DOHH2 (cell line): ENCODE results near the gene ITPRIP.
A peak's percentile ranks its signal among the peaks of the same experiment; 100 is the strongest.

Source experiments
- H3F3A ChIP-seq: fragments of 200-600 bp; sonication (generic), shearing (Covaris generic); 2 replicates; pipeline ENCODE4 v1.6.0; 2016; ENCODE audit warnings: antibody characterized with exemption, mild to moderate bottlenecking; ENCODE audit not compliant: control insufficient read depth, insufficient read depth
- H3K27ac ChIP-seq: fragments of 200-600 bp; sonication (generic); 2 replicates; pipeline ENCODE4 v1.5.1; 2014; ENCODE audit warnings: low read depth, mild to moderate bottlenecking, low read length, moderate library complexity
- H3K27me3 ChIP-seq: fragments of 200-600 bp; sonication (generic); 2 replicates; pipeline ENCODE4 v1.6.1; 2014; ENCODE audit warnings: mild to moderate bottlenecking, low read length, mixed read lengths; ENCODE audit not compliant: control insufficient read depth
- H3K36me3 ChIP-seq: fragments of 200-600 bp; sonication (generic); 2 replicates; pipeline ENCODE4 v1.6.1; 2014; ENCODE audit warnings: mild to moderate bottlenecking, low read length, moderate library complexity, mixed read lengths; ENCODE audit not compliant: control insufficient read depth
- H3K4me1 ChIP-seq: fragments of 200-600 bp; sonication (generic); 2 replicates; pipeline ENCODE4 v1.6.1; 2014; ENCODE audit warnings: mild to moderate bottlenecking, low read length, mixed read lengths; ENCODE audit not compliant: control insufficient read depth
- H3K4me2 ChIP-seq: fragments of 200-600 bp; sonication (generic); 2 replicates; pipeline ENCODE4 v1.6.0; 2014; ENCODE audit warnings: mild to moderate bottlenecking, low read length, moderate library complexity
- H3K4me3 ChIP-seq: fragments of 200-600 bp; sonication (generic); 2 replicates; pipeline ENCODE4 v1.5.1; 2014; ENCODE audit warnings: mild to moderate bottlenecking, low read length, mixed read lengths
- H3K79me2 ChIP-seq: fragments of 200-600 bp; sonication (generic); 2 replicates; pipeline ENCODE4 v1.6.1; 2014; ENCODE audit warnings: mild to moderate bottlenecking, low read length, mixed read lengths; ENCODE audit not compliant: control insufficient read depth
- H3K9me2 ChIP-seq: fragments of 200-600 bp; sonication (generic); replicated peaks from 2 replicates; pipeline ENCODE4 v1.6.1; 2014; ENCODE audit warnings: mild to moderate bottlenecking, low read length, mixed read lengths; ENCODE audit not compliant: control insufficient read depth
- H3K9me3 ChIP-seq: fragments of 200-600 bp; sonication (generic); 2 replicates; pipeline ENCODE4 v1.6.1; 2014; ENCODE audit warnings: antibody characterized with exemption, low read length, mixed read lengths; ENCODE audit not compliant: control insufficient read depth, insufficient read depth
- H4K20me1 ChIP-seq: fragments of 200-600 bp; sonication (generic); 2 replicates; pipeline ENCODE4 v1.6.0; 2014; ENCODE audit warnings: low read depth, mild to moderate bottlenecking, antibody characterized with exemption, low read length, moderate library complexity; ENCODE audit not compliant: control insufficient read depth, insufficient read depth
- EZH2phosphoT487 ChIP-seq: fragments of 200-600 bp; sonication (generic); IDR thresholded peaks from 2 replicates; pipeline ENCODE4 v1.6.1; 2017; ENCODE audit warnings: borderline replicate concordance, mild to moderate bottlenecking, antibody characterized with exemption, low read length, moderate library complexity, mixed read lengths
- TF ChIP-seq, protein P1 (sequence below): fragments of 200-600 bp; sonication (generic); IDR thresholded peaks from one replicate; pipeline ENCODE4 v1.5.1; 2014; ENCODE audit warnings: antibody characterized with exemption, mild to moderate bottlenecking, low read depth, low read length; ENCODE audit not compliant: poor library complexity, severe bottlenecking

Gene ITPRIP

DNA sequence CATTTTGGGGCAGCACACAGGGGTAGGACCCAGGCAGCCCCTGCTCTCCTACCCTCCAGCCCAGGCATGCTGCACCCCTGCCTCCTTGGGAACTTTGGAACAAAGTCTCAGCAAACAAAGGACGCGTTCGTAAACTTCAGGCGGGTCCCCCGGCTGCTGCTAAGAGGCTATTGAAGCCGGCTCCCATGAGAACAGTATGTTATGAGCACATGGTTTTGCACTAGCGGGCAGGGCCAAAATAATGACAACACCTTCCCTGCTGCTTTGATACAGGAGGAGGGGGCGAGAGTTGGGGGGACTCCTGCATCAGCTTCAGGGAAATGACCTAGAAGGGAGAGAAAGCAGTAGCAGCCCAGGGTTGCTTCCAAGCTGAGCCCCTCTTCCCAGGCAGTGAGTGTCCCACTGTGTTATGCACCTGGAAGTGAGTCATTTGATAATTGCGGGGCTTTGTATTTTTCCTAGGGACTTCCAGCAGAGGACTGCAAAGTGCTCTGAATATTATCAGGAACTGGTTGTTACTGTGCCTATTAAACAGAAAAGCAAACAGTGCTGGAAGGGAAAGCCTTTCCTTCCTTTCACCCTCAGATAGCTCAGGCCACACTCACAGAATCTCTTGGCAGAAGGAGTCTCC, 6.9 kb downstream of the ITPRIP start:
- H3K4me3 ChIP-seq = no peak overlapping the region
- no peak overlapping the region for H3K27ac ChIP-seq
- peaks cover 3% of the 10 kb centered on the region; the same call in 1 of the 2 replicates for H3F3A ChIP-seq
- H3K4me2 ChIP-seq = no peak overlapping the region
- H3K9me3 ChIP-seq = no peaks in the 10 kb centered on the region
- peaks cover 100% of the 10 kb centered on the region for H3K79me2 ChIP-seq
- no peaks in the 10 kb centered on the region for H3K9me2 ChIP-seq
- peaks cover 14% of the 10 kb centered on the region for H3K36me3 ChIP-seq
- peaks cover 55% of the 10 kb centered on the region for H3K4me1 ChIP-seq
- H4K20me1 ChIP-seq = peaks cover 46% of the 10 kb centered on the region
- no peaks in the 10 kb centered on the region for H3K27me3 ChIP-seq
- TF ChIP-seq EZH2phosphoT487 = no peak
- TF ChIP-seq, protein P1, sequence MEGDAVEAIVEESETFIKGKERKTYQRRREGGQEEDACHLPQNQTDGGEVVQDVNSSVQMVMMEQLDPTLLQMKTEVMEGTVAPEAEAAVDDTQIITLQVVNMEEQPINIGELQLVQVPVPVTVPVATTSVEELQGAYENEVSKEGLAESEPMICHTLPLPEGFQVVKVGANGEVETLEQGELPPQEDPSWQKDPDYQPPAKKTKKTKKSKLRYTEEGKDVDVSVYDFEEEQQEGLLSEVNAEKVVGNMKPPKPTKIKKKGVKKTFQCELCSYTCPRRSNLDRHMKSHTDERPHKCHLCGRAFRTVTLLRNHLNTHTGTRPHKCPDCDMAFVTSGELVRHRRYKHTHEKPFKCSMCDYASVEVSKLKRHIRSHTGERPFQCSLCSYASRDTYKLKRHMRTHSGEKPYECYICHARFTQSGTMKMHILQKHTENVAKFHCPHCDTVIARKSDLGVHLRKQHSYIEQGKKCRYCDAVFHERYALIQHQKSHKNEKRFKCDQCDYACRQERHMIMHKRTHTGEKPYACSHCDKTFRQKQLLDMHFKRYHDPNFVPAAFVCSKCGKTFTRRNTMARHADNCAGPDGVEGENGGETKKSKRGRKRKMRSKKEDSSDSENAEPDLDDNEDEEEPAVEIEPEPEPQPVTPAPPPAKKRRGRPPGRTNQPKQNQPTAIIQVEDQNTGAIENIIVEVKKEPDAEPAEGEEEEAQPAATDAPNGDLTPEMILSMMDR = no peak

DNA sequence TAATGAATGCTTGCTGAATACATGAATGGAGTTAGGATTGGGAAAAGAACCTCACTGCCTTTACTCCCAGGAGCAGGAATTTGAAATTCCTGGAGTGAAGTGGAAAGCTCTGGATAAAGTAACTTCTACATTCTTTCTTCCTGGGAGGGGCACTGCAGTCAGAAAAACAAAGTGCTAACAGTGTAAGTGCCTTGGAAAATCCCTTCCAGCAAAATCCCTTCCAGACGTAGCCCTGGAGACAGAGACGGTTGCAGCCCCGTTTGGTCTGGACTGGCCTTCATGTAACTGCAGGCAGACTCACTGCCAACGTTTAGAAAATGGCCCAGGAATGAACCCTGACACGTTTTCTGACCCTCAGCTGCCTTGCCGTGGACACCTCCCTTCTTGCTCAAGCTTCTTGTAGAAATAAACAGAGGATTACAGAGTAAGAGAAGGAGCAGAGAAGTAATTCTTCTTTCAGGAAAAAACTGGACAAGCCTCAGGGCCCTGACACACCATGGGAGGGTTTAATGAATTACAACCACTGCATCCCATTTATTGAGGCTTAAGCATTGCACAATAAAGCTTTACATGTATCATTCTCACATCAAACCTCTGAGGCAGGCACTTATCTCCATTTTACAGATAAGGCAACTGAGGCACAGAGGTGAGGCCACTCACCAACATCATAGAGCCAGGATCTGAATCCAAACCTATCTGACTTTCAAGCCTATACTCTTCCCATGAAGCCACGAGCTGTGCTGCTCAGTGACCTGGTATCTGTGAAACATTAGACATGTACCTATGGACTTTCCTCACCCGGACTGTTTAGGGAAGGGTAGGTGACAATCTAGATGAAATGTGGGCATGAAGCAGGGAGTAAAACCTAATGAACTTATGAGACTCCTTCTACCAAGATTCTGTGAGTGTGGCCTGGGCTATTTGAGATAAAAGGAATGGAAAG, 7.8 kb downstream of the ITPRIP start:
- no peak overlapping the region for H3K4me3 ChIP-seq

DNA sequence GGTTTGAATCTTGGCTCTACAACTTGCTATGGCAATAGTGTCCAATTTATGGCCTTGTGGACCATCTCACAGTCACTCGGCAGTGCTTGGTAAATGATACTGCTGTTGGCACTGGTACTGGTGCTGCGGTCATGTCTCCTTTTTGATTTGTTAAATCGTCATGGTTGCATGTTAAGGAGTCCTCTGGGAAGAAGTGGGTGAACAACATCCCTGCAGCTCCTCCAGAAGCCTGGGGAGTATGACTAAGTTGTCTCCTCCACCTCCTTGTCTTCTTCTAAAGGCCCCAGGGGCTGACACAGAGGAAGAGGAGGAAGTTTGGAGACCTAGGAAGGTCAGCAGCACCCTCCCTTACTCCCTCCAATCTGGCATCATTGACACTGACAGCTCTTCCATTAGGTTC, 8.5 kb downstream of the ITPRIP start:
- Histone ChIP-seq H3K4me2 (peak overlapping the region; percentile 56), H3K9me2 (no peaks in the 10 kb centered on the region), H4K20me1 (peaks cover 33% of the 10 kb centered on the region), H3K36me3 (peaks cover 10% of the 10 kb centered on the region), H3K79me2 (peaks cover 100% of the 10 kb centered on the region), H3K27ac (no peak overlapping the region), H3K27me3 (no peaks in the 10 kb centered on the region), H3K4me3 (no peak overlapping the region; the same call in 1 of the 2 replicates), H3F3A (peaks cover 3% of the 10 kb centered on the region; the same call in 1 of the 2 replicates), H3K9me3 (no peaks in the 10 kb centered on the region), H3K4me1 (peaks cover 44% of the 10 kb centered on the region)
- no peak for TF ChIP-seq EZH2phosphoT487
- TF ChIP-seq, protein P1 = no peak

More for the DNA sequence above, 7.8 kb downstream of the ITPRIP start:
- H3K79me2 ChIP-seq = peaks cover 100% of the 10 kb centered on the region
- H4K20me1 ChIP-seq = peaks cover 40% of the 10 kb centered on the region
- H3K4me2 ChIP-seq = peak overlapping the region; percentile 56; the same call in 1 of the 2 replicates
- no peaks in the 10 kb centered on the region for H3K27me3 ChIP-seq
- H3F3A ChIP-seq = peaks cover 3% of the 10 kb centered on the region; the same call in 1 of the 2 replicates
- no peaks in the 10 kb centered on the region for H3K9me2 ChIP-seq
- H3K4me1 ChIP-seq = peaks cover 46% of the 10 kb centered on the region
- TF ChIP-seq, protein P1 = no peak
- TF ChIP-seq EZH2phosphoT487 = no peak
- H3K27ac ChIP-seq = no peak overlapping the region
- peaks cover 14% of the 10 kb centered on the region for H3K36me3 ChIP-seq
- H3K9me3 ChIP-seq = no peaks in the 10 kb centered on the region
